Fibroblast of skin of back (primary cell): Measurements from ENCODE around the gene VASH1. TPM values are rescaled to one million over a fixed set of nuclear protein-coding genes. Genes with fewer than 3 reads are reported as not detected.
"Not testable (repeated sequence)": the region's sequence is repeated elsewhere in the genome, so short reads cannot be mapped to it uniquely, and the experiment has no call there.

Source experiments
- DNase-seq: peaks from one replicate; pipeline ENCODE4 v3.0.0-alpha.2; 2013
- polyA plus RNA-seq, 2 experiments: library from polyadenylated mRNA; unstranded; fragments of 120-200 nt; gene quantifications; one replicate each; pipeline ENCODE4 v1.2.1, GENCODE V29; 2013; ENCODE audit not compliant: insufficient read length in 2 of 2

VASH1 gene
- polyA plus RNA-seq (2013, experiment 1 of 2; ENCODE audit: insufficient read length): 4.5 TPM
- 8.6 TPM for polyA plus RNA-seq (2013, experiment 2 of 2; ENCODE audit: insufficient read length)

- DNase-seq: peak; percentile 79
Observed at GRCh38 chr14:76761136-76761959, at the start of gene VASH1. Gene VASH1 (plus strand): TSS chr14:76761468. CDS start chr14:76762822, 1,354 bp downstream.

- DNase-seq: no peak
Observed at GRCh38 chr14:76713121-76713520, 48.1 kb upstream of the VASH1 start.

GRCh38 chr14:76714470-76714869, 46.8 kb upstream of the VASH1 start:
- no peak for DNase-seq

GRCh38 chr14:76715101-76715500, 46.2 kb upstream of the VASH1 start:
- DNase-seq: no peak

GRCh38 chr14:76715511-76716081, 45.7 kb upstream of the VASH1 start:
- DNase-seq: no peak

GRCh38 chr14:76716285-76716684, 45.0 kb upstream of the VASH1 start:
- DNase-seq: no peak

- no peak for DNase-seq
Observed at GRCh38 chr14:76717508-76718290, 43.6 kb upstream of the VASH1 start.

- DNase-seq: no peak
Observed at GRCh38 chr14:76718306-76719040, 42.8 kb upstream of the VASH1 start.

GRCh38 chr14:76719666-76720065, 41.6 kb upstream of the VASH1 start:
- no peak for DNase-seq

- peak; percentile 30 for DNase-seq
Observed at GRCh38 chr14:76720382-76720813, 40.9 kb upstream of the VASH1 start.

- not testable (repeated sequence) for DNase-seq
Observed at GRCh38 chr14:76721506-76721905, 39.8 kb upstream of the VASH1 start.

- no peak for DNase-seq
Observed at GRCh38 chr14:76724651-76725550, 36.4 kb upstream of the VASH1 start.

GRCh38 chr14:76726551-76726970, 34.7 kb upstream of the VASH1 start:
- DNase-seq: no peak

- no peak for DNase-seq
Observed at GRCh38 chr14:76727384-76727783, 33.9 kb upstream of the VASH1 start.

- no peak for DNase-seq
Observed at GRCh38 chr14:76727901-76728300, 33.4 kb upstream of the VASH1 start.

- DNase-seq: no peak
Observed at GRCh38 chr14:76729258-76729657, 32.0 kb upstream of the VASH1 start.

GRCh38 chr14:76729953-76730505, 31.2 kb upstream of the VASH1 start:
- DNase-seq: no peak

- DNase-seq: not testable (repeated sequence)
Observed at GRCh38 chr14:76734501-76734900, 26.8 kb upstream of the VASH1 start.

- DNase-seq: peak; percentile 21
Observed at GRCh38 chr14:76736514-76736913, 24.8 kb upstream of the VASH1 start.

GRCh38 chr14:76741074-76741473, 20.2 kb upstream of the VASH1 start:
- no peak for DNase-seq

- DNase-seq: no peak
Observed at GRCh38 chr14:76742185-76742584, 19.1 kb upstream of the VASH1 start.
